ENCODE measurements around the gene PCNX1.

- TF ChIP-seq, protein P1, sequence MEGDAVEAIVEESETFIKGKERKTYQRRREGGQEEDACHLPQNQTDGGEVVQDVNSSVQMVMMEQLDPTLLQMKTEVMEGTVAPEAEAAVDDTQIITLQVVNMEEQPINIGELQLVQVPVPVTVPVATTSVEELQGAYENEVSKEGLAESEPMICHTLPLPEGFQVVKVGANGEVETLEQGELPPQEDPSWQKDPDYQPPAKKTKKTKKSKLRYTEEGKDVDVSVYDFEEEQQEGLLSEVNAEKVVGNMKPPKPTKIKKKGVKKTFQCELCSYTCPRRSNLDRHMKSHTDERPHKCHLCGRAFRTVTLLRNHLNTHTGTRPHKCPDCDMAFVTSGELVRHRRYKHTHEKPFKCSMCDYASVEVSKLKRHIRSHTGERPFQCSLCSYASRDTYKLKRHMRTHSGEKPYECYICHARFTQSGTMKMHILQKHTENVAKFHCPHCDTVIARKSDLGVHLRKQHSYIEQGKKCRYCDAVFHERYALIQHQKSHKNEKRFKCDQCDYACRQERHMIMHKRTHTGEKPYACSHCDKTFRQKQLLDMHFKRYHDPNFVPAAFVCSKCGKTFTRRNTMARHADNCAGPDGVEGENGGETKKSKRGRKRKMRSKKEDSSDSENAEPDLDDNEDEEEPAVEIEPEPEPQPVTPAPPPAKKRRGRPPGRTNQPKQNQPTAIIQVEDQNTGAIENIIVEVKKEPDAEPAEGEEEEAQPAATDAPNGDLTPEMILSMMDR (IDR thresholded peaks at IDR 0.05; ENCODE audit: low read depth, low read length, poor library complexity, severe bottlenecking): no peak
- TF ChIP-seq EZH2phosphoT487 (IDR thresholded peaks at IDR 0.05; ENCODE audit: borderline replicate concordance, low read length): no peak
Observed at GRCh38 chr14:71140157-71140556, 232.9 kb downstream of the PCNX1 start.

Measured in DOHH2 (cell line).